Activated CD4-positive, alpha-beta T cell treated with anti-CD3 and anti-CD28 coated beads, Interleukin-2, amount 50 U/mL, for 48 hours (primary cell): ENCODE data around the gene DENND5A.
"Not testable (repeated sequence)": the region's sequence is repeated elsewhere in the genome, so short reads cannot be mapped to it uniquely, and the experiment has no call there.

Experiments
- DNase-seq, 2 experiments: peaks; one replicate each; pipeline ENCODE4 v3.0.0-alpha.2; 2020

The DENND5A gene

GRCh38 chr11:9170450-9170849 lies 94.7 kb downstream of the DENND5A start:
- no peak for DNase-seq

- DNase-seq, result no peak
These were observed 95.4 kb downstream of the DENND5A start for GRCh38 chr11:9169595-9170295.

- not testable (repeated sequence) for DNase-seq
These were observed 103.2 kb downstream of the DENND5A start for GRCh38 chr11:9161991-9162390.

- no peak for DNase-seq
These were observed 105.0 kb downstream of the DENND5A start for GRCh38 chr11:9160166-9160565.

- no peak for DNase-seq
These were observed 106.2 kb downstream of the DENND5A start for GRCh38 chr11:9158898-9159391.

GRCh38 chr11:9155930-9156329 lies 109.2 kb downstream of the DENND5A start:
- DNase-seq, result no peak

GRCh38 chr11:9153651-9154050 lies 111.5 kb downstream of the DENND5A start:
- DNase-seq, result no peak

GRCh38 chr11:9151631-9152030 lies 113.5 kb downstream of the DENND5A start:
- DNase-seq, result no peak

- DNase-seq, result no peak
These were observed 114.2 kb downstream of the DENND5A start for GRCh38 chr11:9150926-9151325.

- DNase-seq, result no peak
These were observed 114.6 kb downstream of the DENND5A start for GRCh38 chr11:9150501-9150900.

GRCh38 chr11:9148727-9149126 lies 116.4 kb downstream of the DENND5A start:
- no peak for DNase-seq

GRCh38 chr11:9148035-9148434 lies 117.1 kb downstream of the DENND5A start:
- DNase-seq, result no peak

GRCh38 chr11:9146477-9146876 lies 118.7 kb downstream of the DENND5A start:
- no peak for DNase-seq

- DNase-seq, result no peak
These were observed 119.9 kb downstream of the DENND5A start for GRCh38 chr11:9145283-9145682.

- DNase-seq, result no peak
These were observed 120.3 kb downstream of the DENND5A start for GRCh38 chr11:9144828-9145227.

GRCh38 chr11:9143721-9144120 lies 121.4 kb downstream of the DENND5A start:
- DNase-seq, result no peak

GRCh38 chr11:9142732-9143131 lies 122.4 kb downstream of the DENND5A start:
- DNase-seq, result no peak

- DNase-seq, result no peak
These were observed 124.0 kb downstream of the DENND5A start for GRCh38 chr11:9141186-9141585.

GRCh38 chr11:9139628-9140357 lies 125.4 kb downstream of the DENND5A start:
- DNase-seq, result no peak

- peak; percentile 18 to 34 for DNase-seq
These were observed 126.3 kb downstream of the DENND5A start for GRCh38 chr11:9138612-9139579.

- DNase-seq, result no peak
These were observed 127.1 kb downstream of the DENND5A start for GRCh38 chr11:9138133-9138453.

GRCh38 chr11:9137293-9138132 lies 127.6 kb downstream of the DENND5A start:
- peak; percentile 76 to 82 for DNase-seq
